H9 (cell line): ENCODE measurements around the gene HMCN1. TPM values are rescaled to one million over a fixed set of nuclear protein-coding genes. Genes with fewer than 3 reads are reported as not detected.

Source experiments
- DNase-seq: peaks from one replicate; pipeline ENCODE4 v3.0.0-alpha.2; 2017
- H2AFZ ChIP-seq: one replicate; pipeline ENCODE4 v1.6.1; 2013; ENCODE audit warnings: mild to moderate bottlenecking, low read length, control low read depth, moderate library complexity
- H2AK5ac ChIP-seq: 2 replicates; pipeline ENCODE4 v1.6.1; 2013; ENCODE audit warnings: low read length, control low read depth, mixed read lengths; ENCODE audit not compliant: insufficient read length
- H2BK120ac ChIP-seq: one replicate; pipeline ENCODE4 v1.6.1; 2013; ENCODE audit warnings: low read depth, mild to moderate bottlenecking, low read length, control low read depth, inconsistent platforms; ENCODE audit not compliant: poor library complexity, severe bottlenecking
- H2BK12ac ChIP-seq: 2 replicates; pipeline ENCODE4 v1.6.1; 2013; ENCODE audit warnings: low read length, control low read depth, mixed read lengths, low read depth; ENCODE audit not compliant: insufficient read length
- H2BK15ac ChIP-seq: 2 replicates; pipeline ENCODE4 v1.6.1; 2013; ENCODE audit warnings: low read depth, low read length, control low read depth
- H2BK20ac ChIP-seq: one replicate; pipeline ENCODE4 v1.6.1; 2013; ENCODE audit warnings: low read depth, mild to moderate bottlenecking, low read length, control low read depth, inconsistent platforms; ENCODE audit not compliant: poor library complexity, severe bottlenecking
- H2BK5ac ChIP-seq: 2 replicates; pipeline ENCODE4 v1.6.1; 2013; ENCODE audit warnings: low read length, control low read depth, mixed read lengths; ENCODE audit not compliant: insufficient read length
- H3K14ac ChIP-seq: 2 replicates; pipeline ENCODE4 v1.6.1; 2013; ENCODE audit warnings: low read length, control low read depth; ENCODE audit not compliant: insufficient read depth
- H3K18ac ChIP-seq: 2 replicates; pipeline ENCODE4 v1.6.1; 2013; ENCODE audit warnings: low read depth, mild to moderate bottlenecking, mixed read lengths, low read length, control low read depth; ENCODE audit not compliant: insufficient read length
- H3K23ac ChIP-seq: 2 replicates; pipeline ENCODE4 v1.6.1; 2013; ENCODE audit warnings: low read length, control low read depth, mixed read lengths, low read depth; ENCODE audit not compliant: insufficient read length
- H3K23me2 ChIP-seq: 2 replicates; pipeline ENCODE4 v1.6.1; 2013; ENCODE audit warnings: low read depth, mild to moderate bottlenecking, mixed read lengths, low read length, control low read depth; ENCODE audit not compliant: insufficient read length, poor library complexity, severe bottlenecking
- H3K27ac ChIP-seq: 2 replicates; pipeline ENCODE4 v1.5.1; 2013; ENCODE audit warnings: low read length, control low read depth, mixed read lengths, low read depth; ENCODE audit not compliant: insufficient read length
- H3K27me3 ChIP-seq: 2 replicates; pipeline ENCODE4 v1.6.1; 2013; ENCODE audit warnings: low read length, control low read depth, inconsistent platforms; ENCODE audit not compliant: insufficient read depth
- H3K4ac ChIP-seq: 2 replicates; pipeline ENCODE4 v1.6.1; 2013; ENCODE audit warnings: low read depth, mild to moderate bottlenecking, control low read depth, inconsistent platforms, low read length, moderate library complexity
- H3K4me1 ChIP-seq: 2 replicates; pipeline ENCODE4 v1.6.1; 2013; ENCODE audit warnings: low read length, control low read depth, inconsistent platforms; ENCODE audit not compliant: insufficient read depth
- H3K4me2 ChIP-seq: 2 replicates; pipeline ENCODE4 v1.6.1; 2013; ENCODE audit warnings: low read length, control low read depth, mixed read lengths; ENCODE audit not compliant: insufficient read length, insufficient read depth
- H3K56ac ChIP-seq: 2 replicates; pipeline ENCODE4 v1.6.1; 2013; ENCODE audit warnings: low read depth, mild to moderate bottlenecking, mixed read lengths, low read length, control low read depth; ENCODE audit not compliant: insufficient read length
- H3K79me1 ChIP-seq: 2 replicates; pipeline ENCODE4 v1.6.1; 2013; ENCODE audit warnings: low read depth, mild to moderate bottlenecking, moderate library complexity, low read length, control low read depth, inconsistent platforms; ENCODE audit not compliant: insufficient read depth, poor library complexity, severe bottlenecking
- H3K79me2 ChIP-seq: 2 replicates; pipeline ENCODE4 v1.6.1; 2013; ENCODE audit warnings: low read length, control low read depth, inconsistent platforms; ENCODE audit not compliant: insufficient read depth
- H3K9ac ChIP-seq: 2 replicates; pipeline ENCODE4 v1.6.1; 2013; ENCODE audit warnings: low read length, control low read depth, mixed read lengths; ENCODE audit not compliant: insufficient read length; ENCODE audit errors: extremely low read depth
- H3K9me3 ChIP-seq: one replicate; pipeline ENCODE4 v1.6.1; 2013; ENCODE audit warnings: low read depth, low read length, inconsistent platforms; ENCODE audit not compliant: control insufficient read depth
- H3T11ph ChIP-seq: one replicate; pipeline ENCODE4 v1.6.1; 2013; ENCODE audit warnings: mild to moderate bottlenecking, low read length, control low read depth, inconsistent platforms
- H4K20me1 ChIP-seq: one replicate; pipeline ENCODE4 v1.6.1; 2013; ENCODE audit not compliant: control insufficient read depth, insufficient read length, insufficient read depth
- H4K5ac ChIP-seq: 2 replicates; pipeline ENCODE4 v1.6.1; 2013; ENCODE audit warnings: low read depth, mild to moderate bottlenecking, mixed read lengths, low read length, control low read depth; ENCODE audit not compliant: insufficient read length
- H4K8ac ChIP-seq: replicated peaks from 2 replicates; pipeline ENCODE4 v1.6.1; 2013; ENCODE audit warnings: low read length, control low read depth, mixed read lengths, low read depth; ENCODE audit not compliant: insufficient read length
- H4K91ac ChIP-seq: 2 replicates; pipeline ENCODE4 v1.6.1; 2013; ENCODE audit warnings: low read depth, mild to moderate bottlenecking, moderate library complexity, mixed read lengths, low read length, control low read depth; ENCODE audit not compliant: insufficient read length
- H3K27ac Mint-ChIP-seq, 3 experiments: 2 replicates in 2 of 3; 3 replicates in 1 of 3; pipeline ENCODE4 v1.8.0; 2020 to 2021; ENCODE audit warnings: mixed read lengths in 3 of 3, mild to moderate bottlenecking in 1 of 3, moderate library complexity in 1 of 3
- H3K27me3 Mint-ChIP-seq: 2 replicates; pipeline ENCODE4 v1.8.0; 2021; ENCODE audit warnings: low read depth, mild to moderate bottlenecking, moderate library complexity, mixed read lengths
- H3K36me3 Mint-ChIP-seq, 3 experiments: 2 replicates in 2 of 3; 3 replicates in 1 of 3; pipeline ENCODE4 v1.8.0; 2020 to 2021; ENCODE audit warnings: low read depth in 3 of 3, mixed read lengths in 3 of 3; ENCODE audit not compliant: insufficient read depth in 1 of 3
- H3K4me1 Mint-ChIP-seq, 2 experiments: 2 replicates each; pipeline ENCODE4 v1.8.0; 2020; ENCODE audit warnings: mixed read lengths in 2 of 2
- H3K4me3 Mint-ChIP-seq, 2 experiments: 2 replicates in 1 of 2; 3 replicates in 1 of 2; pipeline ENCODE4 v1.8.0; 2020 to 2021; ENCODE audit warnings: mild to moderate bottlenecking in 2 of 2, mixed read lengths in 2 of 2, moderate library complexity in 1 of 2
- H3K9me3 Mint-ChIP-seq, 2 experiments: 2 replicates in 1 of 2; 3 replicates in 1 of 2; pipeline ENCODE4 v1.8.0; 2020; ENCODE audit warnings: mild to moderate bottlenecking in 2 of 2, mixed read lengths in 2 of 2, moderate library complexity in 1 of 2
- WGBS: extraction: QIAGEN DNeasy Blood & Tissue Kit; methylation state at CpG from one replicate; pipeline ENCODE4 v1.1.7; 2013; ENCODE audit warnings: missing lambda C conversion rate, low lambda C conversion rate, mixed read lengths; ENCODE audit not compliant: insufficient read length; ENCODE audit errors: extremely low coverage; 5-methylcytosine and 5-hydroxymethylcytosine counted together
- total RNA-seq: library from RNA; stranded (reverse); gene quantifications from 2 replicates; pipeline ENCODE4 v1.2.1, GENCODE V29; 2021
- TF ChIP-seq, protein P1 (sequence below): fragments of 200-600 bp; sonication (generic); conservative IDR thresholded peaks from 3 replicates; pipeline ENCODE4 v1.8.0; 2021; ENCODE audit warnings: antibody characterized with exemption, mild to moderate bottlenecking

HMCN1 gene
- total RNA-seq, 1 experiment from 2014 or later: 3.3 TPM

DNA sequence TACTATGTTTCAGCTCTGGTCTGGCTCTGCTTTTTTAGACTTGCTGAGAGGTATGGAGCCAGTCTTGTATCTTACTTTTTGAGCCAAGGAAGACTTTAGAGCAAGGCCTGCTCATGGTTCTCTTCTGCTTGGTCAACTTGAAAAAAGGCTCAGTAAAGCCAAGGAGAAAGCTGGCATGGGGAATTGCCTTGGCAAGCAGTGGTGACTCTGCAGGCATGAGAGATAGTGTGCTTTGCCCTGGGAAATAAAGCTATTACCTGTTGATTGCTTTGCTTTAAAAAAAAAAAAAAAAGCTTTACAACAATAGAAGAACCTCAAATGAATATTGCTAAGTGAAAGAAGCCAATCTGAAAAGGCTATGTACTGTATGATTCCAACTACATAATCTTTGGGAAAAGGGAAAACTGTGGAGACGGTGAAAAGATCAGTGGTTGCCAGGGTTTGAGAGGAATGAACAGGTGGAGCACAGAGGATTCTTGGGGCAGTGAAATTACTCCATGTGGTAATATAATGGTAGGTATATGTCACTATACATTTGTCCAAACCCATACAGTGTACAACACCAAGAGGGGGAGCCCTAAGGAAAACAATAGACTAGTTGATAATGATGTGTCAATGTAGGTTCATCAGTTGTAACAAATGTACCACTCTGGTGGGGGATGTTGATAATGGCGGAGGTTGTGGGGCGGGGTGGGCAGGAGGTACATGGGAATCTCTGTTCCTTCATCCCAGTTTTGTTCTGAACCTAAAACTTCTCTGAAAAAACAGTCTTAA is 87.6 kb downstream of the HMCN1 start:
- H3K4me1 Mint-ChIP-seq: no peaks in the 10 kb centered on the region
- H3K9me3 Mint-ChIP-seq: no peaks in the 10 kb centered on the region
- no peaks in the 10 kb centered on the region for H3K27me3 Mint-ChIP-seq
- H4K20me1 ChIP-seq: no peaks in the 10 kb centered on the region
- no peak overlapping the region for H3K9ac ChIP-seq
- no peak overlapping the region for H3K56ac ChIP-seq
- H3K36me3 Mint-ChIP-seq: no peaks in the 10 kb centered on the region
- H3K23me2 ChIP-seq: no peaks in the 10 kb centered on the region
- WGBS: no CpG with 5 or more reads among the region's 3 CpGs
- no peak overlapping the region for H2BK5ac ChIP-seq
- no peak overlapping the region for H2AK5ac ChIP-seq
- no peak overlapping the region for H3K14ac ChIP-seq
- no peak overlapping the region for H3K23ac ChIP-seq
- H2BK120ac ChIP-seq: no peak overlapping the region
- H3K4ac ChIP-seq: no peak overlapping the region
- H2AFZ ChIP-seq: no peak overlapping the region
- no peaks in the 10 kb centered on the region for H3K27me3 ChIP-seq
- DNase-seq: no peak
- no peak overlapping the region for H3K4me2 ChIP-seq
- H3K79me2 ChIP-seq: no peaks in the 10 kb centered on the region
- H3K27ac ChIP-seq: no peak overlapping the region
- H3T11ph ChIP-seq: no peak overlapping the region
- no peak overlapping the region for H4K5ac ChIP-seq
- no peak overlapping the region for H3K27ac Mint-ChIP-seq
- H4K91ac ChIP-seq: no peak overlapping the region
- no peak overlapping the region for H4K8ac ChIP-seq
- H2BK15ac ChIP-seq: no peak overlapping the region
- no peak overlapping the region for H2BK12ac ChIP-seq
- H3K4me3 Mint-ChIP-seq: no peak overlapping the region
- H3K18ac ChIP-seq: no peak overlapping the region
- TF ChIP-seq, protein P1, sequence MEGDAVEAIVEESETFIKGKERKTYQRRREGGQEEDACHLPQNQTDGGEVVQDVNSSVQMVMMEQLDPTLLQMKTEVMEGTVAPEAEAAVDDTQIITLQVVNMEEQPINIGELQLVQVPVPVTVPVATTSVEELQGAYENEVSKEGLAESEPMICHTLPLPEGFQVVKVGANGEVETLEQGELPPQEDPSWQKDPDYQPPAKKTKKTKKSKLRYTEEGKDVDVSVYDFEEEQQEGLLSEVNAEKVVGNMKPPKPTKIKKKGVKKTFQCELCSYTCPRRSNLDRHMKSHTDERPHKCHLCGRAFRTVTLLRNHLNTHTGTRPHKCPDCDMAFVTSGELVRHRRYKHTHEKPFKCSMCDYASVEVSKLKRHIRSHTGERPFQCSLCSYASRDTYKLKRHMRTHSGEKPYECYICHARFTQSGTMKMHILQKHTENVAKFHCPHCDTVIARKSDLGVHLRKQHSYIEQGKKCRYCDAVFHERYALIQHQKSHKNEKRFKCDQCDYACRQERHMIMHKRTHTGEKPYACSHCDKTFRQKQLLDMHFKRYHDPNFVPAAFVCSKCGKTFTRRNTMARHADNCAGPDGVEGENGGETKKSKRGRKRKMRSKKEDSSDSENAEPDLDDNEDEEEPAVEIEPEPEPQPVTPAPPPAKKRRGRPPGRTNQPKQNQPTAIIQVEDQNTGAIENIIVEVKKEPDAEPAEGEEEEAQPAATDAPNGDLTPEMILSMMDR: no peak
- H3K4me1 ChIP-seq: no peaks in the 10 kb centered on the region
- H3K79me1 ChIP-seq: no peaks in the 10 kb centered on the region
- no peak overlapping the region for H2BK20ac ChIP-seq
- H3K9me3 ChIP-seq: no peaks in the 10 kb centered on the region
